Measurements from ENCODE around the gene UST. TPM values are rescaled to one million over a fixed set of nuclear protein-coding genes. Genes with fewer than 3 reads are reported as not detected.
"Not testable (repeated sequence)": the region's sequence is repeated elsewhere in the genome, so short reads cannot be mapped to it uniquely, and the experiment has no call there.

UST gene
- total RNA-seq, 2 experiments from 2014 or later, result 1.2 to 1.5 TPM

DNA sequence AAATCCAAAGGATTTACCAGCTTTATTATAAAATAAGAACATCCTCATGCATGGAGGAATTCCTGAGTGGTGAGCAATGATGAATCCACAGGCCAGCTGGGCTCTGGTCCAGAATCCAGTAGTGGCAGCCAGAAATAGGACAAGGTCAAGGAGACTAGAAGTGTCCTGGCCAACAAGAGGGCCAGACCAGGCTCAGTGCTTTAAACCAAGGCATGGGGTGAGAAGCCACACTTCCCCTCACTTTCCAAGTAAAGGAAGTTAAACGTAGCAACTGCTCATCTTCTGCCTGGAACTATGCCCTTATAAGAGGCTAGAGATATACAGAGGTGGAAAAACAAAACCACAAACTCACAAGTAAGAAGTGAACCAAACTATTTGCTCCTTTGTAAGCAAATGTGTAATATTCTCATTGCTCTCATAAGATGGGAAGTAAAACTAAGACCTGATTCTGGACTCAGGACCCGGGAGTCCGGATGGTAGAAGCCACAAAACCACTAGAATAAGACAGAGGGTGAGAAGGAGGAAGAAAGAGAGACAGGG is 253.2 kb downstream of the UST start:
- DNase-seq (peak; percentile 4), ATAC-seq (peak; percentile 69)
- Mint-ChIP-seq H3K36me3 (ENCODE audit: low read depth) (peaks cover 12% of the 10 kb centered on the region), H3K27ac (peak overlapping the region; percentile 53), H3K9me3 (peaks cover 13% of the 10 kb centered on the region), H3K4me1 (ENCODE audit: low read depth) (peaks cover 17% of the 10 kb centered on the region), H3K27me3 (no peaks in the 10 kb centered on the region), H3K4me3 (no peak overlapping the region)
- ChIA-PET POLR2A (no interaction called here), CTCF (interaction anchor here (0.6 kb wide), 1 partner anchor 29 kb away, joined by 3 read pairs; no protein-coding TSS in a partner anchor)
- intact Hi-C loops (cut with micrococcal nuclease), result no loop called here
- TF ChIP-seq, protein P1, sequence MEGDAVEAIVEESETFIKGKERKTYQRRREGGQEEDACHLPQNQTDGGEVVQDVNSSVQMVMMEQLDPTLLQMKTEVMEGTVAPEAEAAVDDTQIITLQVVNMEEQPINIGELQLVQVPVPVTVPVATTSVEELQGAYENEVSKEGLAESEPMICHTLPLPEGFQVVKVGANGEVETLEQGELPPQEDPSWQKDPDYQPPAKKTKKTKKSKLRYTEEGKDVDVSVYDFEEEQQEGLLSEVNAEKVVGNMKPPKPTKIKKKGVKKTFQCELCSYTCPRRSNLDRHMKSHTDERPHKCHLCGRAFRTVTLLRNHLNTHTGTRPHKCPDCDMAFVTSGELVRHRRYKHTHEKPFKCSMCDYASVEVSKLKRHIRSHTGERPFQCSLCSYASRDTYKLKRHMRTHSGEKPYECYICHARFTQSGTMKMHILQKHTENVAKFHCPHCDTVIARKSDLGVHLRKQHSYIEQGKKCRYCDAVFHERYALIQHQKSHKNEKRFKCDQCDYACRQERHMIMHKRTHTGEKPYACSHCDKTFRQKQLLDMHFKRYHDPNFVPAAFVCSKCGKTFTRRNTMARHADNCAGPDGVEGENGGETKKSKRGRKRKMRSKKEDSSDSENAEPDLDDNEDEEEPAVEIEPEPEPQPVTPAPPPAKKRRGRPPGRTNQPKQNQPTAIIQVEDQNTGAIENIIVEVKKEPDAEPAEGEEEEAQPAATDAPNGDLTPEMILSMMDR (IDR thresholded peaks at IDR 0.05), result no peak

DNA sequence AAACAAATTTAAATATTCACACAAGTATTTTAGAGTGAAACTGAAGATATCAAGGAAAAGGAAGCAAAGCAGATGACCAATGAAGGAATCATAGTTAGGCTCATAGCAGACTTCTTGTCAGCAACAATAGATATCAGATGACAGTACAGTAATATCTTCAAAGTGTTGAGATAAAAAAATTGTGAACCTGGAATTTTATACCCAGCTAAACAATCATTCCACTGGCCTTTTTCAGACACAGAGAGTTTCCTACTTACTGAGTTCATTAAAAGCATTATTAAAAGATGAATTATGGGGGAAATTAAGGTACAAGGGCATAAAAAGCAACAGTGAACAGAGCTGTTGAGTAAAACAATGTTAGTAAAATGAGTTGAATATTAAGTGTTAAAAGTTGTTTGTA is 254.6 kb downstream of the UST start:
- CTCF ChIA-PET, result interaction anchor here (0.8 kb wide), 1 partner anchor 27 kb away, joined by 3 read pairs; no protein-coding TSS in a partner anchor
- POLR2A ChIA-PET, result no interaction called here
- no peak overlapping the region for H3K27ac Mint-ChIP-seq
- no peak overlapping the region for H3K4me3 Mint-ChIP-seq
- ATAC-seq (no peak), DNase-seq (no peak)
- TF ChIP-seq, protein P1 (IDR thresholded peaks at IDR 0.05), result no peak
- intact Hi-C loops (cut with micrococcal nuclease), result no loop called here
- H3K9me3 Mint-ChIP-seq, result peaks cover 13% of the 10 kb centered on the region
- H3K4me1 Mint-ChIP-seq (ENCODE audit: low read depth), result peaks cover 17% of the 10 kb centered on the region
- H3K36me3 Mint-ChIP-seq (ENCODE audit: low read depth), result peaks cover 12% of the 10 kb centered on the region
- no peaks in the 10 kb centered on the region for H3K27me3 Mint-ChIP-seq

DNA sequence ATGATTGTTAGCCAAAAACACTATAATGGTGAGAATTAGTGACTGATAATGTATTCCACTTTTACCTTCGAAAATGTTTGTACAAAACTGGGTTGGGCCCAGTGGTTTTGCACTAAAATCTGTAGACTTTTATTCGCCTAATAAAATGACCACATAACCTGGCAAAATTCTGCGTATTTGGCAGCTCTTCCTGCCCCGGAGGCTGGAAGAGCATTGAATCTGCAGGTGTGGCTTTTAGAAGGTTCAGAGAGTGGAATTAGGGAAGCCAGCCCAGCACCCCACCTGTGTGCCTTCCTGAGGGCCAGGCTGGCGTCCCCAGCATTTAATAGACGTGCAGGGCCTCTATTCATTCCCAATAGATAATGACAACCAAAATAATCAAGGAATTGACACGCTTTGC is 256.7 kb downstream of the UST start:
- ATAC-seq (no peak), DNase-seq (no peak)
- ChIA-PET POLR2A (interaction anchor here (0.6 kb wide), 1 partner anchor 1212 kb away, joined by 3 read pairs; no protein-coding TSS in a partner anchor), CTCF (no interaction called here)
- Mint-ChIP-seq H3K4me1 (ENCODE audit: low read depth) (peaks cover 12% of the 10 kb centered on the region), H3K27me3 (no peaks in the 10 kb centered on the region), H3K4me3 (no peak overlapping the region), H3K27ac (no peak overlapping the region), H3K36me3 (ENCODE audit: low read depth) (peaks cover 12% of the 10 kb centered on the region), H3K9me3 (peaks cover 13% of the 10 kb centered on the region)
- intact Hi-C loops (cut with micrococcal nuclease), result no loop called here
- TF ChIP-seq, protein P1 (IDR thresholded peaks at IDR 0.05), result no peak

DNA sequence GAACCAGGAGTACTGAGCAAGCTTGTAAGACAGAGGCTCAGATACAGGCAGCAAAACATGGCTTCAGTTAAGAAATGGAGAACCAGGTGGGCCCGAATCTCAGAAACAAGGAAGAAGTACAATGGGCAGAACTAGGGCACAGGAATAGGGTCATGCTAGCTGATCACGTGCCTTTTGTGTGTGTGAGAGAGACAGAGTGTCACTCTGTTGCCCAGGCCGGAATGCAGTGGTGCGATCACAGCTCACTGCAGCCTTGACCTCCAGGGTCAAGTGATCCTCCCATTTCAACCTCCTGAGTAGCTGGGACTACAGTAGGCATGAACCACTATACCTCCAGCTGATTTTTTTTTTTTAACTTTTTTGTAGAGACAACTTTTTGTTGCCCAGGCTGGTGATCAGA is 257.8 kb downstream of the UST start:
- ATAC-seq (no peak), DNase-seq (no peak)
- CTCF ChIA-PET, result interaction anchor here (1.2 to 1.4 kb wide), 3 partner anchors 10 to 427 kb away, joined by 3 to 4 read pairs (median 3); no protein-coding TSS in a partner anchor
- intact Hi-C loops (cut with micrococcal nuclease), result no loop called here
- Mint-ChIP-seq H3K9me3 (peaks cover 13% of the 10 kb centered on the region), H3K36me3 (ENCODE audit: low read depth) (peaks cover 12% of the 10 kb centered on the region), H3K4me3 (no peak overlapping the region), H3K27ac (no peak overlapping the region), H3K27me3 (no peaks in the 10 kb centered on the region), H3K4me1 (ENCODE audit: low read depth) (peaks cover 9% of the 10 kb centered on the region)
- TF ChIP-seq, protein P1 (IDR thresholded peaks at IDR 0.05), result no peak
- POLR2A ChIA-PET, result no interaction called here

DNA sequence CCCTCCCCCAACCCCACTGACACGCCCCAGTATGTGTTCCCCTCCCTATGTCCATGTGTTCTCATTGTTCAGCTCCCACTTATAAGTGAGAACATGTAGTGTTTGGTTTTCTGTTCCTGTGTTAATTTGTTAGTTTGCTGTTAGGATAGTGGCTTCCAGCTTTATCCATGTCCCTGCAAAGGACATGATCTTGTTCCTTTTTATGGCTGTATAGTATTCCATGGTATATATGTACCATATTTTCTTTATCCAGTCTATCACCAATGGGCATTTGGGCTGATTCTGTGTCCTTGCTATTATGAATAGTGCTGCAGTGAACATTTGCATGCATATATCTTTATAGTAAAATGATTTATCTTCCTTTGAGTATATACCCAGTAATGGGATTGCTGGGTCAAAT is 259.4 kb downstream of the UST start:
- H3K4me1 Mint-ChIP-seq (ENCODE audit: low read depth); intact Hi-C loops (cut with micrococcal nuclease); H3K4me3 Mint-ChIP-seq; ATAC-seq; POLR2A ChIA-PET; H3K27ac Mint-ChIP-seq; H3K27me3 Mint-ChIP-seq; H3K36me3 Mint-ChIP-seq (ENCODE audit: low read depth); H3K9me3 Mint-ChIP-seq; DNase-seq: not testable (repeated sequence)
- CTCF ChIA-PET, result interaction anchor here (0.5 kb wide), 1 partner anchor 13 kb away, joined by 3 read pairs; no protein-coding TSS in a partner anchor

Data from activated CD8-positive, alpha-beta T cell treated with anti-CD3 and anti-CD28 coated beads for 36 hours (primary cell).